Liver (tissue), 9 donors: ENCODE results near the gene STX16. TPM values are rescaled to one million over a fixed set of nuclear protein-coding genes. Genes with fewer than 3 reads are reported as not detected.

Experiments
- DNase-seq: peaks from one replicate; pipeline ENCODE4 v3.0.0-alpha.2; 2017; ENCODE audit warnings: low spot score
- H3K27ac ChIP-seq, 2 donors: one replicate each; pipeline ENCODE4 v1.7.0; 2013; ENCODE audit warnings: inconsistent platforms in 2 of 2, low read length in 2 of 2, control low read depth in 1 of 2, low read depth in 1 of 2, mild to moderate bottlenecking in 1 of 2
- H3K27me3 ChIP-seq, 4 donors: one replicate each; pipeline versions ENCODE4 v1.6.1 to v1.7.0; 2013; ENCODE audit warnings: low read length in 3 of 4, inconsistent platforms in 1 of 4, mild to moderate bottlenecking in 1 of 4, moderate library complexity in 1 of 4; ENCODE audit not compliant: control insufficient read depth in 4 of 4, insufficient read depth in 4 of 4
- H3K36me3 ChIP-seq, 4 donors: one replicate each; pipeline versions ENCODE4 v1.6.1 to v1.7.0; 2013; ENCODE audit warnings: low read length in 3 of 4, mild to moderate bottlenecking in 3 of 4, low read depth in 1 of 4, moderate library complexity in 1 of 4; ENCODE audit not compliant: control insufficient read depth in 4 of 4, insufficient read depth in 3 of 4
- H3K4me1 ChIP-seq, 4 donors: one replicate each; pipeline versions ENCODE4 v1.6.1 to v1.7.0; 2013; ENCODE audit warnings: low read length in 3 of 4, mild to moderate bottlenecking in 3 of 4, moderate library complexity in 1 of 4; ENCODE audit not compliant: control insufficient read depth in 4 of 4, insufficient read depth in 4 of 4
- H3K4me3 ChIP-seq, 3 donors: one replicate each; pipeline versions ENCODE4 v1.6.1 to v1.7.0; 2013; ENCODE audit warnings: low read length in 3 of 3, control low read depth in 1 of 3, low read depth in 1 of 3, mild to moderate bottlenecking in 1 of 3
- H3K9ac ChIP-seq, 2 donors: one replicate each; pipeline ENCODE4 v1.7.0; 2013; ENCODE audit warnings: low read length in 2 of 2, mild to moderate bottlenecking in 2 of 2, moderate library complexity in 2 of 2, control low read depth in 1 of 2, low read depth in 1 of 2
- H3K9me3 ChIP-seq, 4 donors: one replicate each; pipeline versions ENCODE4 v1.6.1 to v1.7.0; 2013; ENCODE audit warnings: low read length in 3 of 4; ENCODE audit not compliant: control insufficient read depth in 4 of 4
- EGR1 ChIP-seq, 2 donors: IDR thresholded peaks; 2 replicates each; pipeline ENCODE4 v1.6.1; 2016 to 2018; ENCODE audit warnings: antibody characterized with exemption in 2 of 2, low read depth in 2 of 2
- FOXA1 ChIP-seq: IDR thresholded peaks from 2 replicates; pipeline ENCODE4 v1.6.1; 2016; ENCODE audit warnings: antibody characterized with exemption
- FOXA2 ChIP-seq: IDR thresholded peaks from 2 replicates; pipeline ENCODE4 v1.6.1; 2016; ENCODE audit warnings: antibody characterized with exemption
- GABPA ChIP-seq, 2 donors: IDR thresholded peaks in 1 of 2; conservative IDR thresholded peaks in 1 of 2; 2 replicates each; pipeline ENCODE4 v1.6.1; 2016; ENCODE audit warnings: antibody characterized with exemption in 2 of 2, mild to moderate bottlenecking in 1 of 2, moderate library complexity in 1 of 2
- HNF4A ChIP-seq, 2 donors: conservative IDR thresholded peaks; 2 replicates each; pipeline ENCODE4 v1.6.1; 2016; ENCODE audit warnings: antibody characterized with exemption in 2 of 2, mild to moderate bottlenecking in 2 of 2
- HNF4G ChIP-seq: IDR thresholded peaks from 2 replicates; pipeline ENCODE4 v1.6.1; 2016; ENCODE audit warnings: antibody characterized with exemption
- JUND ChIP-seq, 2 donors: IDR thresholded peaks; 2 replicates each; pipeline ENCODE4 v1.6.1; 2016; ENCODE audit warnings: antibody characterized with exemption in 2 of 2
- NR2F2 ChIP-seq: IDR thresholded peaks from 2 replicates; pipeline ENCODE4 v1.6.1; 2016; ENCODE audit warnings: antibody characterized with exemption
- RAD21 ChIP-seq, 2 donors: IDR thresholded peaks; 2 replicates each; pipeline ENCODE4 v1.6.1; 2016; ENCODE audit warnings: antibody characterized with exemption in 2 of 2, mild to moderate bottlenecking in 2 of 2
- RXRA ChIP-seq, 2 donors: IDR thresholded peaks; 2 replicates each; pipeline ENCODE4 v1.6.1; 2017 to 2018; ENCODE audit warnings: antibody characterized with exemption in 2 of 2, mild to moderate bottlenecking in 1 of 2
- SP1 ChIP-seq: IDR thresholded peaks from 2 replicates; pipeline ENCODE4 v1.6.1; 2018; ENCODE audit warnings: antibody characterized with exemption, mild to moderate bottlenecking
- TAF1 ChIP-seq: conservative IDR thresholded peaks from 2 replicates; pipeline ENCODE4 v1.6.1; 2016; ENCODE audit warnings: antibody characterized with exemption, mild to moderate bottlenecking
- YY1 ChIP-seq: IDR thresholded peaks from 2 replicates; pipeline ENCODE4 v1.6.1; 2016; ENCODE audit warnings: antibody characterized with exemption, mild to moderate bottlenecking
- WGBS: extraction: QIAGEN DNeasy Blood & Tissue Kit; methylation state at CpG from one replicate; pipeline ENCODE4 v1.1.7; 2013; 5-methylcytosine and 5-hydroxymethylcytosine counted together
- polyA plus RNA-seq, 2 donors: library from polyadenylated mRNA; stranded (reverse) in 1 of 2; unstranded in 1 of 2; fragments of 200-250 nt in 1 of 2; fragments of >200 nt in 1 of 2; fragmentation: Nextera tagmentation in 1 of 2; extraction: Ambion mirVana in 1 of 2; gene quantifications; one replicate each; pipeline versions ENCODE4 v1.2.1 to v1.2.3, GENCODE V29; 2013 to 2015
- total RNA-seq, 2 donors: library from RNA; depleted of rRNA; stranded (reverse); fragments of >200 nt; gene quantifications; one replicate each; pipeline ENCODE4 v1.2.3, GENCODE V29; 2014
- TF ChIP-seq, protein P1 (sequence below): fragments of 150-350 bp; IDR thresholded peaks from 2 replicates; pipeline ENCODE4 v1.5.1; 2017; ENCODE audit warnings: improper control_type of control experiment, low read depth, low read length; ENCODE audit not compliant: missing input control
- TF ChIP-seq, protein P2 (sequence below): IDR thresholded peaks from 2 replicates; pipeline ENCODE4 v1.6.1; 2016; ENCODE audit warnings: antibody characterized with exemption
- TF ChIP-seq, protein P3 (sequence below): IDR thresholded peaks from 2 replicates; pipeline ENCODE4 v1.6.1; 2016; ENCODE audit warnings: antibody characterized with exemption, mild to moderate bottlenecking
- TF ChIP-seq, protein P4 (sequence below): IDR thresholded peaks from 2 replicates; pipeline ENCODE4 v1.6.1; 2016; ENCODE audit warnings: antibody characterized with exemption
- TF ChIP-seq, protein P5 (sequence below): IDR thresholded peaks from 2 replicates; pipeline ENCODE4 v1.6.1; 2016; ENCODE audit warnings: antibody characterized with exemption
- donor health status: healthy.
- donor health status: healthy.
- donor health status: healthy.
- donor health status: healthy.
- donor health status: healthy.

STX16 gene
- total and polyA plus RNA-seq, 4 donors: 8.5 to 32.5 (median 16.6) TPM

DNA sequence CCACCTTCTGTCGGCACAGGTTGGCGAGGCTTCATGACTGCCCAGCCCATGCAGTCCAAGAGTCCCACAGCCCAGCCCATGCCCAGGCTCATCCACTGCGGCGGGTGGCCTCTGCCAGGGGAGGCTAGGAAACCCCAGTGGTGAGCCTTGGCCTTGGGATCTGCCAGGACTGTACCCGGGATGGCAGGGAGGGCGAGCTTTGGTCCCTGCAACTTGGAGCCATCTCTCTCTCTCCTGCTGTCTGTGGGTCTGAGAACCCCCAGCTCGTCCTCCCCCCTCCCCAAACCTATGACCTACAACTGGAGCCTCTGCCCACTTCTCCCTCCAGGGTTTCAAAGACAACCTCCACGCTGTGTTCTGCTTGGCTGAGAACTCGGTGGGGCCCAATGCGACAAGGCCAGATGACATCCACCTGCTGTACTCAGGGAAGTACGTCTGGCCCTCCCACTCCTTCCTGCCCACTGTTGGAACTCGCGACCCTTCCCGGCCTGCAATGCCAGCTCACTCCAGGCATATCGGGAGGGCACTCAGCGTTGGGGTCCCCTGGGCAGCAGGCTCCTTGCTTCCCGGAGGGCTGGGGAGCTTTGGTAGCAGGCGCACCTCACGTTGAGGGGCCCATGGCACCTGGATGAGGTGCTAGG, 61.2 kb downstream of the STX16 start:
- H3K4me1 ChIP-seq: no peaks in the 10 kb centered on the region
- no peaks in the 10 kb centered on the region for H3K27me3 ChIP-seq
- WGBS: 92% methylated on average over 19 of the region's 19 CpGs
- no peak for TF ChIP-seq GABPA (IDR thresholded peaks at IDR 0.05 in 1 of 2, conservative IDR thresholded peaks at IDR 0.05 in 1 of 2)
- no peak for TF ChIP-seq FOXA1
- no peak for TF ChIP-seq JUND (IDR thresholded peaks at IDR 0.05)
- no peak for TF ChIP-seq HNF4A (conservative IDR thresholded peaks at IDR 0.05)
- TF ChIP-seq, protein P1, sequence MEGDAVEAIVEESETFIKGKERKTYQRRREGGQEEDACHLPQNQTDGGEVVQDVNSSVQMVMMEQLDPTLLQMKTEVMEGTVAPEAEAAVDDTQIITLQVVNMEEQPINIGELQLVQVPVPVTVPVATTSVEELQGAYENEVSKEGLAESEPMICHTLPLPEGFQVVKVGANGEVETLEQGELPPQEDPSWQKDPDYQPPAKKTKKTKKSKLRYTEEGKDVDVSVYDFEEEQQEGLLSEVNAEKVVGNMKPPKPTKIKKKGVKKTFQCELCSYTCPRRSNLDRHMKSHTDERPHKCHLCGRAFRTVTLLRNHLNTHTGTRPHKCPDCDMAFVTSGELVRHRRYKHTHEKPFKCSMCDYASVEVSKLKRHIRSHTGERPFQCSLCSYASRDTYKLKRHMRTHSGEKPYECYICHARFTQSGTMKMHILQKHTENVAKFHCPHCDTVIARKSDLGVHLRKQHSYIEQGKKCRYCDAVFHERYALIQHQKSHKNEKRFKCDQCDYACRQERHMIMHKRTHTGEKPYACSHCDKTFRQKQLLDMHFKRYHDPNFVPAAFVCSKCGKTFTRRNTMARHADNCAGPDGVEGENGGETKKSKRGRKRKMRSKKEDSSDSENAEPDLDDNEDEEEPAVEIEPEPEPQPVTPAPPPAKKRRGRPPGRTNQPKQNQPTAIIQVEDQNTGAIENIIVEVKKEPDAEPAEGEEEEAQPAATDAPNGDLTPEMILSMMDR: no peak
- TF ChIP-seq, protein P2, sequence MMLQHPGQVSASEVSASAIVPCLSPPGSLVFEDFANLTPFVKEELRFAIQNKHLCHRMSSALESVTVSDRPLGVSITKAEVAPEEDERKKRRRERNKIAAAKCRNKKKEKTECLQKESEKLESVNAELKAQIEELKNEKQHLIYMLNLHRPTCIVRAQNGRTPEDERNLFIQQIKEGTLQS: no peak
- TF ChIP-seq, protein P3, sequence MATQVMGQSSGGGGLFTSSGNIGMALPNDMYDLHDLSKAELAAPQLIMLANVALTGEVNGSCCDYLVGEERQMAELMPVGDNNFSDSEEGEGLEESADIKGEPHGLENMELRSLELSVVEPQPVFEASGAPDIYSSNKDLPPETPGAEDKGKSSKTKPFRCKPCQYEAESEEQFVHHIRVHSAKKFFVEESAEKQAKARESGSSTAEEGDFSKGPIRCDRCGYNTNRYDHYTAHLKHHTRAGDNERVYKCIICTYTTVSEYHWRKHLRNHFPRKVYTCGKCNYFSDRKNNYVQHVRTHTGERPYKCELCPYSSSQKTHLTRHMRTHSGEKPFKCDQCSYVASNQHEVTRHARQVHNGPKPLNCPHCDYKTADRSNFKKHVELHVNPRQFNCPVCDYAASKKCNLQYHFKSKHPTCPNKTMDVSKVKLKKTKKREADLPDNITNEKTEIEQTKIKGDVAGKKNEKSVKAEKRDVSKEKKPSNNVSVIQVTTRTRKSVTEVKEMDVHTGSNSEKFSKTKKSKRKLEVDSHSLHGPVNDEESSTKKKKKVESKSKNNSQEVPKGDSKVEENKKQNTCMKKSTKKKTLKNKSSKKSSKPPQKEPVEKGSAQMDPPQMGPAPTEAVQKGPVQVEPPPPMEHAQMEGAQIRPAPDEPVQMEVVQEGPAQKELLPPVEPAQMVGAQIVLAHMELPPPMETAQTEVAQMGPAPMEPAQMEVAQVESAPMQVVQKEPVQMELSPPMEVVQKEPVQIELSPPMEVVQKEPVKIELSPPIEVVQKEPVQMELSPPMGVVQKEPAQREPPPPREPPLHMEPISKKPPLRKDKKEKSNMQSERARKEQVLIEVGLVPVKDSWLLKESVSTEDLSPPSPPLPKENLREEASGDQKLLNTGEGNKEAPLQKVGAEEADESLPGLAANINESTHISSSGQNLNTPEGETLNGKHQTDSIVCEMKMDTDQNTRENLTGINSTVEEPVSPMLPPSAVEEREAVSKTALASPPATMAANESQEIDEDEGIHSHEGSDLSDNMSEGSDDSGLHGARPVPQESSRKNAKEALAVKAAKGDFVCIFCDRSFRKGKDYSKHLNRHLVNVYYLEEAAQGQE: no peak
- TF ChIP-seq, protein P4, sequence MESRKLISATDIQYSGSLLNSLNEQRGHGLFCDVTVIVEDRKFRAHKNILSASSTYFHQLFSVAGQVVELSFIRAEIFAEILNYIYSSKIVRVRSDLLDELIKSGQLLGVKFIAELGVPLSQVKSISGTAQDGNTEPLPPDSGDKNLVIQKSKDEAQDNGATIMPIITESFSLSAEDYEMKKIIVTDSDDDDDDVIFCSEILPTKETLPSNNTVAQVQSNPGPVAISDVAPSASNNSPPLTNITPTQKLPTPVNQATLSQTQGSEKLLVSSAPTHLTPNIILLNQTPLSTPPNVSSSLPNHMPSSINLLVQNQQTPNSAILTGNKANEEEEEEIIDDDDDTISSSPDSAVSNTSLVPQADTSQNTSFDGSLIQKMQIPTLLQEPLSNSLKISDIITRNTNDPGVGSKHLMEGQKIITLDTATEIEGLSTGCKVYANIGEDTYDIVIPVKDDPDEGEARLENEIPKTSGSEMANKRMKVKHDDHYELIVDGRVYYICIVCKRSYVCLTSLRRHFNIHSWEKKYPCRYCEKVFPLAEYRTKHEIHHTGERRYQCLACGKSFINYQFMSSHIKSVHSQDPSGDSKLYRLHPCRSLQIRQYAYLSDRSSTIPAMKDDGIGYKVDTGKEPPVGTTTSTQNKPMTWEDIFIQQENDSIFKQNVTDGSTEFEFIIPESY: no peak
- no peak for TF ChIP-seq FOXA2
- TF ChIP-seq SP1: no peak
- TF ChIP-seq RXRA (IDR thresholded peaks at IDR 0.05): no peak
- TF ChIP-seq EGR1 (IDR thresholded peaks at IDR 0.05; ENCODE audit: low read depth in 2 of 2): no peak
- TF ChIP-seq TAF1: no peak
- no peak for TF ChIP-seq RAD21 (IDR thresholded peaks at IDR 0.05)
- TF ChIP-seq, protein P5, sequence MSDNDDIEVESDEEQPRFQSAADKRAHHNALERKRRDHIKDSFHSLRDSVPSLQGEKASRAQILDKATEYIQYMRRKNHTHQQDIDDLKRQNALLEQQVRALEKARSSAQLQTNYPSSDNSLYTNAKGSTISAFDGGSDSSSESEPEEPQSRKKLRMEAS: no peak
- no peak for TF ChIP-seq NR2F2
- TF ChIP-seq HNF4G: no peak
- TF ChIP-seq YY1: no peak
- no peak overlapping the region for H3K27ac ChIP-seq
- peaks cover 0 to 4% (median 1%) of the 10 kb centered on the region in 4 donors for H3K36me3 ChIP-seq
- no peaks in the 10 kb centered on the region for H3K9me3 ChIP-seq
- H3K4me3 ChIP-seq: no peak overlapping the region
- peak; percentile 25 for DNase-seq
- no peak overlapping the region for H3K9ac ChIP-seq
